ENCODE results near the gene SETBP1. TPM values are rescaled to one million over a fixed set of nuclear protein-coding genes. Genes with fewer than 3 reads are reported as not detected.
A peak's percentile ranks its signal among the peaks of the same experiment; 100 is the strongest.

Gene SETBP1
- total RNA-seq, 1 donor from 2014 or later = 131 TPM

- DNase-seq (ENCODE audit: low spot score) = no peak
- Mint-ChIP-seq H3K36me3 (ENCODE audit: low read depth, unreplicated experiment) (peaks cover 23% of the 10 kb centered on the region), H3K27me3 (ENCODE audit: unreplicated experiment) (peaks cover 10% of the 10 kb centered on the region), H3K4me3 (ENCODE audit: unreplicated experiment) (no peak overlapping the region), H3K4me1 (ENCODE audit: unreplicated experiment) (peaks cover 80% of the 10 kb centered on the region), H3K9me3 (ENCODE audit: unreplicated experiment) (no peaks in the 10 kb centered on the region), H3K27ac (ENCODE audit: unreplicated experiment) (no peak overlapping the region)
- TF ChIP-seq CTCF (IDR thresholded peaks at IDR 0.05; ENCODE audit: unreplicated experiment) = no peak
These were observed 96.9 kb downstream of the SETBP1 start for GRCh38 chr18:44777457-44778192.

GRCh38 chr18:44778788-44779187, 98.1 kb downstream of the SETBP1 start:
- peaks cover 21% of the 10 kb centered on the region for H3K36me3 Mint-ChIP-seq (ENCODE audit: low read depth, unreplicated experiment)
- H3K27ac Mint-ChIP-seq (ENCODE audit: unreplicated experiment) = no peak overlapping the region
- H3K9me3 Mint-ChIP-seq (ENCODE audit: unreplicated experiment) = no peaks in the 10 kb centered on the region
- H3K4me3 Mint-ChIP-seq (ENCODE audit: unreplicated experiment) = no peak overlapping the region
- peaks cover 6% of the 10 kb centered on the region for H3K27me3 Mint-ChIP-seq (ENCODE audit: unreplicated experiment)
- no peak for DNase-seq (ENCODE audit: low spot score)
- no peak for TF ChIP-seq CTCF (IDR thresholded peaks at IDR 0.05; ENCODE audit: unreplicated experiment)
- H3K4me1 Mint-ChIP-seq (ENCODE audit: unreplicated experiment) = peaks cover 79% of the 10 kb centered on the region

GRCh38 chr18:44779753-44780292, 99.1 kb downstream of the SETBP1 start:
- H3K9me3 Mint-ChIP-seq (ENCODE audit: unreplicated experiment) = no peaks in the 10 kb centered on the region
- peaks cover 18% of the 10 kb centered on the region for H3K36me3 Mint-ChIP-seq (ENCODE audit: low read depth, unreplicated experiment)
- H3K4me1 Mint-ChIP-seq (ENCODE audit: unreplicated experiment) = peaks cover 70% of the 10 kb centered on the region

GRCh38 chr18:44781886-44782285, 101.2 kb downstream of the SETBP1 start:
- Mint-ChIP-seq H3K4me1 (ENCODE audit: unreplicated experiment) (peaks cover 79% of the 10 kb centered on the region), H3K27me3 (ENCODE audit: unreplicated experiment) (peaks cover 6% of the 10 kb centered on the region), H3K4me3 (ENCODE audit: unreplicated experiment) (peak overlapping the region; percentile 19), H3K27ac (ENCODE audit: unreplicated experiment) (peak overlapping the region; percentile 39), H3K9me3 (ENCODE audit: unreplicated experiment) (no peaks in the 10 kb centered on the region), H3K36me3 (ENCODE audit: low read depth, unreplicated experiment) (peaks cover 10% of the 10 kb centered on the region)
- no peak for DNase-seq (ENCODE audit: low spot score)
- TF ChIP-seq CTCF (IDR thresholded peaks at IDR 0.05; ENCODE audit: unreplicated experiment) = no peak

More at GRCh38 chr18:44779753-44780292, 99.1 kb downstream of the SETBP1 start:
- DNase-seq (ENCODE audit: low spot score) = no peak
- TF ChIP-seq CTCF (IDR thresholded peaks at IDR 0.05; ENCODE audit: unreplicated experiment) = no peak
- H3K27ac Mint-ChIP-seq (ENCODE audit: unreplicated experiment) = peak overlapping the region; percentile 34
- H3K27me3 Mint-ChIP-seq (ENCODE audit: unreplicated experiment) = peaks cover 6% of the 10 kb centered on the region
- H3K4me3 Mint-ChIP-seq (ENCODE audit: unreplicated experiment) = peak overlapping the region; percentile 33

- peaks cover 6% of the 10 kb centered on the region for H3K27me3 Mint-ChIP-seq (ENCODE audit: unreplicated experiment)
- H3K4me1 Mint-ChIP-seq (ENCODE audit: unreplicated experiment) = peaks cover 79% of the 10 kb centered on the region
- no peak overlapping the region for H3K4me3 Mint-ChIP-seq (ENCODE audit: unreplicated experiment)
- TF ChIP-seq CTCF (IDR thresholded peaks at IDR 0.05; ENCODE audit: unreplicated experiment) = no peak
- peaks cover 7% of the 10 kb centered on the region for H3K36me3 Mint-ChIP-seq (ENCODE audit: low read depth, unreplicated experiment)
- no peak overlapping the region for H3K27ac Mint-ChIP-seq (ENCODE audit: unreplicated experiment)
- no peaks in the 10 kb centered on the region for H3K9me3 Mint-ChIP-seq (ENCODE audit: unreplicated experiment)
- DNase-seq (ENCODE audit: low spot score) = no peak
These were observed 101.9 kb downstream of the SETBP1 start for GRCh38 chr18:44782617-44783016.

All from endothelial cell (in vitro differentiated cells).